Measurements from ENCODE around the gene KCNT1. TPM values are rescaled to one million over a fixed set of nuclear protein-coding genes. Genes with fewer than 3 reads are reported as not detected.

The KCNT1 gene
- polyA plus RNA-seq, 1 donor = 0.25 TPM

DNA sequence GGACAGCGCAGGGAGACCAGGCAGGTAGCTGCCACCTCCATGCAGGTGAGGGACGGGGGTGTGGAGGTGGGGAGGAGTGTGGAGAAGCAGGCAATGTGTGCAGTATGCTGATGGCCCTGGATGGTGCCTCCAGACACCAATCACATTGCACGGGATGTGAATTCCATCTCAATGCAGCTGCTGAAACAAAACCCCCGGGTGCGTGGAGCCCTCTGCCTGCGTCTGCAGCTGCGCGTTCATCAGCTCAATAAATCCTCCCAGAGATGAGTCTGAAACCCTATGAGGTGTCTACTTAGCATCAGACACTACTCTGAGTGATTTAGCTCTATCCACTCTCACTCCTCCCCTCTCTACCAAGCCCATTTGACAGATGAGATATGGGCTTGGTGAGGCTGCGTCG is 13.0 kb upstream of the KCNT1 start:
- Histone ChIP-seq H3K27me3 (ENCODE audit: control insufficient read depth, insufficient read depth, low read length) (no peaks in the 10 kb centered on the region), H3K4me1 (ENCODE audit: control insufficient read depth, insufficient read depth, low read length) (no peaks in the 10 kb centered on the region), H3K9me3 (ENCODE audit: control insufficient read depth, low read depth, low read length) (no peaks in the 10 kb centered on the region), H3K4me3 (ENCODE audit: low read length) (no peak overlapping the region), H3K36me3 (ENCODE audit: control insufficient read depth, insufficient read depth, low read length) (no peaks in the 10 kb centered on the region), H3K27ac (ENCODE audit: low read length) (no peak overlapping the region)
- no peak for DNase-seq
- no CpG with 5 or more reads among the region's 10 CpGs for WGBS (ENCODE audit: insufficient coverage, low lambda C conversion rate)

DNA sequence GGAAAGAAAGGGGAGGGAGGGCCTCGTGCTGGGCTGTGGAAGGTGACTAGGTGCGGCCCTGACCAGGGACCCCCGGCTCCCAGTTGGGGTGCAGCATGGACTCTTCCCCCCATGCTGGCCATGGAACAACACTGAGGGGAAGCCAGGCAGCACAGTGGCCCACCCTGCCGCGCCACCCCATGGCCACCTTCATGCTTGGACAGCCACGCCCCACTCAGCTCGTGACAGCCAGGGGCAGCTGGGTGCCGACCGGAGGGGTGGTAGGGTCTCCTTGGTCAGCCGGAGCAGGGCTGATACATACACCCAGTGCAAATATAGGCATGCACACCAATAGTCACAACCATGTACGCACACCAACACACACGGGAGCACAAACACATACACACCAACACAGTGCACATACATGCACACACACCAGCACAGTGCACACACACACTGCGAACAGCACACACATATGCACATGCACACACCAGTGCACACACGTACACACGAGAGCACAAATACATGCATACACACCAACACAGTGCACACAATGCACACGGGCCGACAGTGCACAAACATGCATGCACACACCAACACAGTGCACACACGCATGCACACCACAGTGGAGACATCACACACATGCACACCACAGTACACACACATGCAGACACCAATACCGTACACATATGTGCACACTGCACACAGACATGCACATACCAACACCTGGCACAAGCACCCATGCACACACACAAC is 11.0 kb upstream of the KCNT1 start:
- DNase-seq = no peak
- Histone ChIP-seq H3K4me1 (ENCODE audit: control insufficient read depth, insufficient read depth, low read length) (no peaks in the 10 kb centered on the region), H3K27ac (ENCODE audit: low read length) (no peak overlapping the region), H3K9me3 (ENCODE audit: control insufficient read depth, low read depth, low read length) (no peaks in the 10 kb centered on the region), H3K4me3 (ENCODE audit: low read length) (no peak overlapping the region), H3K27me3 (ENCODE audit: control insufficient read depth, insufficient read depth, low read length) (no peaks in the 10 kb centered on the region), H3K36me3 (ENCODE audit: control insufficient read depth, insufficient read depth, low read length) (no peaks in the 10 kb centered on the region)
- no CpG with 5 or more reads among the region's 19 CpGs for WGBS (ENCODE audit: insufficient coverage, low lambda C conversion rate)

DNA sequence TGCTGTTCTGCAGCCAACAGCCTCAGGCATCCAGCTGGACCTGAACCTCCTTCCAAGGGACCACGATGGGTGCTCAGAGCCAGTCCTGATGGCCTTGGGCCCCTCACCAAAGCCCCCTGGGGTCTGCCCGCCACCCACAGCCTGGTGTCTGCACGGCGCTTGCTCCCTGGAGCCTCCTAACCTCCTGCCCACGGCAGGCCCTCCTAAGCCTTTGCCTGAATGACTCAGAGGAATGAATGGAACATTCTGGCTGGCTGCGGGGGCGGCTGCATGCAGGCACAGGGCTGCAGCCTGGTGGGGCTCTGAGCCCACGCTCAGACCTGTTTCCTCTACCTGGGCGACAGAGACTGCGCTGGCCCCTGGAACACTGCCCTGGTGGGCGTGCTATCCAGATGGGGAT is 9.6 kb upstream of the KCNT1 start:
- Histone ChIP-seq H3K4me1 (ENCODE audit: control insufficient read depth, insufficient read depth, low read length) (no peaks in the 10 kb centered on the region), H3K27me3 (ENCODE audit: control insufficient read depth, insufficient read depth, low read length) (no peaks in the 10 kb centered on the region), H3K9me3 (ENCODE audit: control insufficient read depth, low read depth, low read length) (no peaks in the 10 kb centered on the region), H3K27ac (ENCODE audit: low read length) (no peak overlapping the region), H3K4me3 (ENCODE audit: low read length) (no peak overlapping the region), H3K36me3 (ENCODE audit: control insufficient read depth, insufficient read depth, low read length) (no peaks in the 10 kb centered on the region)
- DNase-seq = no peak
- no CpG with 5 or more reads among the region's 11 CpGs for WGBS (ENCODE audit: insufficient coverage, low lambda C conversion rate)

DNA sequence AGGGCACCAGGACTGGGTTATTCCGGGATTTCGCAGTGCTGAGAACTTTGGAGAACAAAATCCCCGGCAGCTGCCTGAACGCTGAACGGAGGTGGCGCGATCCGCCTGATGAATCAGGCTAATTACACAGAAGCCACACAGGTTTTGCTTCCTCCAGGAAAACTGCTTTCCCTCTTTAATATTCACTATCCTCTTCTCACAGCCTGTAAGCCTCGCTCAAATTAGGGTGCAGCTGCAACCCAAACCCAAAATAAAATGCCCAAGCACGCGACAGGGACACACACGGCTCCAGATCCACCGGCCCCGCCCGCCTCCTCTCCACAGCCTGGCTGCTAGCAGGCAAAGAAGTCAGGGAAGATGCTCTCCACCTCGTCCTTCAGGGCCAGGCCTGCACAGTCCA is 8.7 kb upstream of the KCNT1 start:
- H3K36me3 ChIP-seq (ENCODE audit: control insufficient read depth, insufficient read depth, low read length) = no peaks in the 10 kb centered on the region
- H3K27ac ChIP-seq (ENCODE audit: low read length) = no peak overlapping the region
- no peaks in the 10 kb centered on the region for H3K27me3 ChIP-seq (ENCODE audit: control insufficient read depth, insufficient read depth, low read length)
- H3K9me3 ChIP-seq (ENCODE audit: control insufficient read depth, low read depth, low read length) = no peaks in the 10 kb centered on the region
- WGBS (ENCODE audit: insufficient coverage, low lambda C conversion rate) = no CpG with 5 or more reads among the region's 16 CpGs
- H3K4me3 ChIP-seq (ENCODE audit: low read length) = no peak overlapping the region
- H3K4me1 ChIP-seq (ENCODE audit: control insufficient read depth, insufficient read depth, low read length) = no peaks in the 10 kb centered on the region
- DNase-seq = no peak

DNA sequence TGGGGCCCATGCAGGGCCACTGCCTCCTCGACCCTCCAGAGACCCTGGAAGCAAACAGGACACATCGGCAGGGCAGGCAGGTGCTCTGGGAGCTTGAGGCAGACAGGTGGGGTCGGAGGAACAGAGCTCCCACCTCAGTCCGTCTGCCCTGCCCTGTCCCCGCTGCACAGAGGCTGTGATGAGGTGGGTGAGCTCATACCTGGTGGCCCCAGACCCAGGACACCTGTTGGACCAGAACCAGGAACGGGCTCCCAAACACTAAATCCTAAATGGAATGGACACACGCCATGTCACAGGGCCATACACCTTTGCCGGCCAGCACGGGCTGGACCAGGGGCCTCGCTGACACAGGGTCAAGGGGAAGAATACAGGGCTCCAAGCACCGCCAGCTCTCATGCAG is 8.2 kb upstream of the KCNT1 start:
- no peak for DNase-seq
- no peaks in the 10 kb centered on the region for H3K27me3 ChIP-seq (ENCODE audit: control insufficient read depth, insufficient read depth, low read length)
- no peak overlapping the region for H3K27ac ChIP-seq (ENCODE audit: low read length)
- no peaks in the 10 kb centered on the region for H3K36me3 ChIP-seq (ENCODE audit: control insufficient read depth, insufficient read depth, low read length)
- H3K9me3 ChIP-seq (ENCODE audit: control insufficient read depth, low read depth, low read length) = no peaks in the 10 kb centered on the region
- H3K4me1 ChIP-seq (ENCODE audit: control insufficient read depth, insufficient read depth, low read length) = no peaks in the 10 kb centered on the region
- no CpG with 5 or more reads among the region's 11 CpGs for WGBS (ENCODE audit: insufficient coverage, low lambda C conversion rate)
- no peak overlapping the region for H3K4me3 ChIP-seq (ENCODE audit: low read length)

DNA sequence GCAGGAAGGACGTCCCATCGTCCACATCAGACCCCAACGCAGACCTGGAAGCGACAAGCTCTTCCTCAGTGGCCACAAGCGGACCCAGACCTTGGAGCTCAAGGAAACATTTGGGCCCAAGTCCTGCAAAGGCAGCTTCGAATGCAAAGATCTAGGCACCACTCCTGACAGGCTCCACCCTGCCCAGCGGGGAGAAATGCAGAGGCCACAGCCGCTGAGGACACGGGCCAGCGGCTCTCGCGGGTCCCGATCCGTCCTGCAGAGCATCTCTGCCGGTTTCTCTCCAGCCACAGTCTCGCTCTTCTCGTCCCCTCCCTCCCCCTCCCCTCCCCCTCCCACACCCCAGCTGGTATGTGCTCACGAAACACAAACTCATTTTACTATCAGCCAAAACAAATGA is 7.6 kb upstream of the KCNT1 start:
- no peak overlapping the region for H3K4me3 ChIP-seq (ENCODE audit: low read length)
- H3K4me1 ChIP-seq (ENCODE audit: control insufficient read depth, insufficient read depth, low read length) = no peaks in the 10 kb centered on the region
- H3K9me3 ChIP-seq (ENCODE audit: control insufficient read depth, low read depth, low read length) = no peaks in the 10 kb centered on the region
- no peaks in the 10 kb centered on the region for H3K36me3 ChIP-seq (ENCODE audit: control insufficient read depth, insufficient read depth, low read length)
- no peaks in the 10 kb centered on the region for H3K27me3 ChIP-seq (ENCODE audit: control insufficient read depth, insufficient read depth, low read length)
- H3K27ac ChIP-seq (ENCODE audit: low read length) = no peak overlapping the region
- DNase-seq = no peak
- WGBS (ENCODE audit: insufficient coverage, low lambda C conversion rate) = no CpG with 5 or more reads among the region's 18 CpGs

DNA sequence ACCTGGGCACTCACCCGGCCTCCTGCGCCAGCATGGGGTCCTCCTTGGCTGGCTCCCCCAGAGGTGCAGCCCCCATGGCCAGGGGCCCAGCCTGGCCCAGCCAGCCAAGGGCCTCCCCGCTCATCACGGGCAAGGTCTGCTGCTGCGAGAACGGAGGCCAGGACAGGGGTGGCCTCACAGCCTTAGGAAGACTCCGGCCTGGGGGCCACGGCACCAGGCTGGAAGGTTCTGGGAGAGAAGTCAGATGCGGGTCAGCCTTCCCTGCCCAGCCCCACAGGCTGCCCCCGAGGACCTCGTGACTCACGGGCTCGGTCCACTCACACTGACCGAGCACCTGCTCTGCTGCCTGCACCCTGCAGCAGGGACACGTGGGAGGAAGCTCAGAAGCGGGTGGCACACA is 6.9 kb upstream of the KCNT1 start:
- DNase-seq = no peak
- Histone ChIP-seq H3K9me3 (ENCODE audit: control insufficient read depth, low read depth, low read length) (no peaks in the 10 kb centered on the region), H3K36me3 (ENCODE audit: control insufficient read depth, insufficient read depth, low read length) (no peaks in the 10 kb centered on the region), H3K4me1 (ENCODE audit: control insufficient read depth, insufficient read depth, low read length) (no peaks in the 10 kb centered on the region), H3K4me3 (ENCODE audit: low read length) (no peak overlapping the region), H3K27me3 (ENCODE audit: control insufficient read depth, insufficient read depth, low read length) (no peaks in the 10 kb centered on the region), H3K27ac (ENCODE audit: low read length) (no peak overlapping the region)
- no CpG with 5 or more reads among the region's 16 CpGs for WGBS (ENCODE audit: insufficient coverage, low lambda C conversion rate)

DNA sequence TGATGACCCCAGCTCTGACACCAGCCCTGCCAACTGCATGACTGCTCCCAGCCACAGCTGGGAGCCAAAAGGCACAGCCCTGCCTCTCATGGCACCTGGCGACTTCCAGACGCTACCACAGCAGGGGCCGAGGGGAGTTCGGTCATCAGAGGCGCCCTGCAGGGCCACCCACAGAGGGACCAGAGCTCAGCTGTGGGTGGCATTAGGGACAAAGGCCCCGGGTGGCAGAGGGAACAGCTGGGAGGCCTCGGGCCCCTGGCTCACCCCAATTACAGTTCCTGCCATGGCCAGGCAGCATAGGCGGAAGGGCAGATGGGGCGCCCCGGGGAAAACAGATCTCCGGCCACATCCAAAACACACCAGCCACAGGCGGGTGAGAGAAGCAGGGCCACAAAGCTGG is 6.3 kb upstream of the KCNT1 start:
- Histone ChIP-seq H3K4me3 (ENCODE audit: low read length) (no peak overlapping the region), H3K9me3 (ENCODE audit: control insufficient read depth, low read depth, low read length) (no peaks in the 10 kb centered on the region), H3K36me3 (ENCODE audit: control insufficient read depth, insufficient read depth, low read length) (no peaks in the 10 kb centered on the region), H3K4me1 (ENCODE audit: control insufficient read depth, insufficient read depth, low read length) (no peaks in the 10 kb centered on the region), H3K27ac (ENCODE audit: low read length) (no peak overlapping the region), H3K27me3 (ENCODE audit: control insufficient read depth, insufficient read depth, low read length) (peaks cover 2% of the 10 kb centered on the region)
- WGBS (ENCODE audit: insufficient coverage, low lambda C conversion rate) = no CpG with 5 or more reads among the region's 12 CpGs
- DNase-seq = no peak

DNA sequence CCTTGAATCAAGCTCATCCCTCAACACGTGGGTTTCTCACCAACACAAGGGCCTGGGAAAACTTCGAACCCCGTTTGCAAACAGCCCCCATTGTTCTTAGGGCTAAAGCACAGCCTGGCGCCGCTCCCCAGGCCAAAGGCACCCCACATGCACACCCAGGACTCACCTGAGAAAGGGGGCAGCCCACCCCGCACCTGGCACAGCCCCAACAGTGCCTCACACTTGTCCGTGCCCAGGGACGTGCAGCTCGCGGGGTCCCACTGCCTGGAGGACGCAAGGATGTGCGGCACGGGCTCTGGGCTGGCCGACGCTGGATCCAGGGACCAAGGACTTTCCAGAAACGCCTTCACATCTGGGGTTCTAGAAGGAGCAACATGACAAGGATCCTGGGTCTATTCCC is 5.5 kb upstream of the KCNT1 start:
- Histone ChIP-seq H3K9me3 (ENCODE audit: control insufficient read depth, low read depth, low read length) (no peaks in the 10 kb centered on the region), H3K36me3 (ENCODE audit: control insufficient read depth, insufficient read depth, low read length) (no peaks in the 10 kb centered on the region), H3K27me3 (ENCODE audit: control insufficient read depth, insufficient read depth, low read length) (peaks cover 4% of the 10 kb centered on the region), H3K4me3 (ENCODE audit: low read length) (no peak overlapping the region), H3K4me1 (ENCODE audit: control insufficient read depth, insufficient read depth, low read length) (no peaks in the 10 kb centered on the region), H3K27ac (ENCODE audit: low read length) (no peak overlapping the region)
- no peak for DNase-seq
- WGBS (ENCODE audit: insufficient coverage, low lambda C conversion rate) = no CpG with 5 or more reads among the region's 16 CpGs

DNA sequence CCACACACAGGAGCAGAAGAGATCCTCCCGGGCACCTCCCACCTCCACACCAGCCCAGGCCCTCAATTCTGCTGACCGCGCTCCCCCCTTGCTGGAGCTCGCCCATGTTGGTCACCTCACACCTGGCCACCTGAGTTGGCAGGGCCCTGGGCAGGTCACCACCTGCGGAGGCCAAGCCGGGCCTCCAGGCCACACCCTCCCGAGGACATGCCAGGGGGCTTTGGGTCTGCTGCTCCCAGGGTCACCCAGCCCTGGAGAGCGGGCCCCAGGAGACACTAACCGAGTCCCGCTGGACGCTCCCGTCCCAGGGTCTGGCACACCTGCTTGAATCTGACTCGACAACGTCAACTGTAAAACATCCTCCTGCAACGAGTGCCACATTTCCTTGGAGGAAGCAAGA is 4.8 kb upstream of the KCNT1 start:
- Histone ChIP-seq H3K4me3 (ENCODE audit: low read length) (no peak overlapping the region), H3K27ac (ENCODE audit: low read length) (no peak overlapping the region), H3K4me1 (ENCODE audit: control insufficient read depth, insufficient read depth, low read length) (no peaks in the 10 kb centered on the region), H3K9me3 (ENCODE audit: control insufficient read depth, low read depth, low read length) (no peaks in the 10 kb centered on the region), H3K36me3 (ENCODE audit: control insufficient read depth, insufficient read depth, low read length) (no peaks in the 10 kb centered on the region), H3K27me3 (ENCODE audit: control insufficient read depth, insufficient read depth, low read length) (peaks cover 6% of the 10 kb centered on the region)
- no peak for DNase-seq
- WGBS (ENCODE audit: insufficient coverage, low lambda C conversion rate) = no CpG with 5 or more reads among the region's 15 CpGs

DNA sequence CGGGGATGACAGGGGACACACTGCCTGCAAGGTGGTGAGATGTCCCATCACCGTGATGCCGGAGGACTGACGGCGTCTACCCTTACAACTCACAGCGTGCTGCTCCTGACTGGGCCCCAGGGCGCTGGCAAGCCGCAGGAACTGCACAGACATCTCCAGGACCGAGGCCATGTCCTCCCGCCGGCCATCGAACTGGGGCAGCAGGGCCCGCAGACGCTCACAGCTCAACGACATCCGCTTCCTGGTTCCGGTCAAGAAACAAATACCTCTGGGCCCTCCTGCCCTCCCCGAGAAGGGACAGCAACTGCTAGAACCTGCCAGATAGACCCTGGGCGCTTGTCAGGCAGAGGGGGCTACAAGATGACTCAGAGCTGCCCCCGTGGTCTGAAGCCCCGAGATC is 3.7 kb upstream of the KCNT1 start:
- Histone ChIP-seq H3K4me3 (ENCODE audit: low read length) (no peak overlapping the region), H3K9me3 (ENCODE audit: control insufficient read depth, low read depth, low read length) (no peaks in the 10 kb centered on the region), H3K4me1 (ENCODE audit: control insufficient read depth, insufficient read depth, low read length) (no peaks in the 10 kb centered on the region), H3K36me3 (ENCODE audit: control insufficient read depth, insufficient read depth, low read length) (no peaks in the 10 kb centered on the region), H3K27ac (ENCODE audit: low read length) (no peak overlapping the region), H3K27me3 (ENCODE audit: control insufficient read depth, insufficient read depth, low read length) (peaks cover 15% of the 10 kb centered on the region)
- no CpG with 5 or more reads among the region's 21 CpGs for WGBS (ENCODE audit: insufficient coverage, low lambda C conversion rate)
- DNase-seq = no peak
